ENCODE results near the gene TMEM129.

TMEM129 gene

DNA sequence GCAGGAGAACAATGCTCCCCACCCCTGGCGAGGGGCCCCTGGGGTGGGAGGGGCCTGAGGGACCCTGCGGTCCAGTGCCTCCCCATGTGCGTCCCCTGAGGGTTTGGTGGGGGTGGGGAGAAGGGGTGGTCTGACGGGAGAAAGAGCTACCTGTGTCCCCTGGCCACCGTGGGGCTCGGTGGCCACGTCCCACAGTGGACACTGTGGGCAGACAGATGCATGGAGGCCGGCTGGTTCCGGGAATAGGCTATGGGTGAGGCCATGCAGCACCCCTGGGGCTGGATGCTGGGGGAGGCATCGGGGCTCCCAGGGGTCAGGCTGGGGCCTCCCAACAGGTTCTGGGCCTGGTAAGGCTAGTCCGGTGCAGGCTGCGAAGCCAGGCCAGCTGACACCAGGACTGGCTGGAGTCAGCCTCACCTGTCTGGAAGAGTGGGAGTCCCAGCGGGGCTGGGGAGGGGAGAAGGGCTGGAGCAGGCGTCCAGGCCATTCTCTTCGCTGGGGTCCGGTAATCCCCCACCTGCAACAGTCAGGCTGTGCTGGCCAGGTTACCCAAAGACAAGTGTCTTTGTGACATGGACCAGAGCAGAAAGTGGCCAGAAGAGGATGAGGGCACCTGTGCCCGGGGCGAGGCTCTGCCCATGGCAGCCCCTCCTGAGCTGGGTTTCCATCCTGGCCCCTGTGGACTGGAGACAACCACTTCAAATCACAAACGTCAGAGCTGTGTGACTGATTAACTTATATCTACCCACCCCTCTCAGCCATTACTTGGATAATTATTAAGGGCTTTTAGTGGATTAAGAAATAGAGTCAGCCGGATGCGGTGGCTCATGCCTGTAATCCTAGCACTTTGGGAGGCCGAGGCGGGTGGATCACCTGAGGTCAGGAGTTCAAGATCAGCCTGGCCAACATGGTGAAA lies 35.6 kb downstream of the TMEM129 start:
- Histone ChIP-seq H2BK120ac (ENCODE audit: insufficient read depth, low read length, poor library complexity) (no peak overlapping the region), H3K18ac (ENCODE audit: low read length) (no peak overlapping the region), H3K9me3 (ENCODE audit: insufficient read depth, low read depth, low read length) (no peaks in the 10 kb centered on the region), H3K4me1 (ENCODE audit: control insufficient read depth in 1 of 2, insufficient read depth in 2 of 2, low read length in 2 of 2) (peaks cover 11% of the 10 kb centered on the region in 2 experiments), H4K91ac (ENCODE audit: low read depth, low read length) (no peak overlapping the region), H3K27ac (ENCODE audit: low read depth, low read length) (no peak overlapping the region), H4K12ac (ENCODE audit: low read depth, low read length) (no peak overlapping the region), H3K14ac (ENCODE audit: low read length) (no peak overlapping the region), H3K27me3 (ENCODE audit: insufficient read depth, low read length) (peaks cover 6% of the 10 kb centered on the region), H4K8ac (ENCODE audit: low read depth, low read length) (no peak overlapping the region), H3K4me3 (ENCODE audit: low read depth, low read length) (no peak overlapping the region), H2AFZ (ENCODE audit: insufficient read depth, low read length, poor library complexity) (no peak overlapping the region), H2BK12ac (ENCODE audit: low read length) (no peak overlapping the region), H3K9ac (ENCODE audit: low read length) (no peak overlapping the region), H3K23ac (ENCODE audit: low read length) (no peak overlapping the region), H3K4me2 (ENCODE audit: low read length) (no peak overlapping the region), H3K79me2 (ENCODE audit: control insufficient read depth, insufficient read depth, low read length, poor library complexity) (no peaks in the 10 kb centered on the region), H3K4ac (ENCODE audit: low read depth, low read length) (no peak overlapping the region), H3K79me1 (ENCODE audit: low read length) (peaks cover 7% of the 10 kb centered on the region), H2BK5ac (ENCODE audit: low read depth, low read length, poor library complexity) (no peak overlapping the region), H3K36me3 (ENCODE audit: control insufficient read depth in 1 of 2, insufficient read depth in 2 of 2, low read length in 2 of 2) (peaks cover 0 to 4% of the 10 kb centered on the region in 2 experiments), H2AK5ac (ENCODE audit: low read length) (no peak overlapping the region)
- WGBS (ENCODE audit: extremely low coverage, insufficient coverage, insufficient read length), result no CpG with 5 or more reads among the region's 23 CpGs
- no peak for DNase-seq

DNA sequence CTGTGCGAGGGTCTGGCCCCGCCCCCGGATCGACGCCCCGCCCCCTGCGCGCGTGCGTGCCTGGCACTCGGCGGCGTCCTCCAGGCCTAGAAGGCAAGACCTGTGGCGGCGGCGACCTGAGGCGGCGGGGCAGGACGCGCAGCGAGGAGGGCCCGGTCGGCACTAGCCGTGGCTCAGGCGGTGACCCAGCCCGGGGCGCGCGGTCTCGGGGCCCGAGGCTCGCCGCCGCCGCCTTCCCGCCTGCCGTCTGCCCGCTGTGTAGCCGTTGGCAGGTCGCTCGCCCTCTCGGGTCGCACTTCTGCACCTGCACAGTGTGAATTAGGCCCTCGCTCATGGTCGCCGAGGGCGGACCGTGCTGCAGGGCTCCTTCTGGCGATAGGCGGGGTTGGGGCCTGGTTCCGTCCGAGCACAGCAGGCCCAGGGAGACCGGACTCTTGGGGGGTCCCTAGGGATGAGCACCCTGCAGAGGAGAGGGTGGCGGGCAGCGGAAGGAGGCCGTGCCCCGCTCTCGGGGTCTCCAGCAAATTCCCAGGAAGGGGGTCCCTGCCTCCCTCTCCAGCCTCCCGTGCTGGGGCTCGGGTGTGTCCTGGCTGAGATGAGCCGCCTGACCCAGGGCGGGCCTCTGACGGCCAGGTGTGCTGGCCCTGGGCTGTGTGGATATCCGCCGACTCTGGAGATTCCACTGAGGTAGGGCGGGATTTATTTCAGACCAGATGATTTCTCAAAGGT lies 36.5 kb downstream of the TMEM129 start:
- Histone ChIP-seq H3K9ac (ENCODE audit: low read length) (no peak overlapping the region), H2BK120ac (ENCODE audit: insufficient read depth, low read length, poor library complexity) (peak overlapping the region; percentile 58), H3K18ac (ENCODE audit: low read length) (peak overlapping the region; percentile 81), H3K79me2 (ENCODE audit: control insufficient read depth, insufficient read depth, low read length, poor library complexity) (no peaks in the 10 kb centered on the region), H3K14ac (ENCODE audit: low read length) (no peak overlapping the region), H3K4me2 (ENCODE audit: low read length) (peak overlapping the region; percentile 66), H2AFZ (ENCODE audit: insufficient read depth, low read length, poor library complexity) (peak overlapping the region; percentile 48), H3K9me3 (ENCODE audit: insufficient read depth, low read depth, low read length) (no peaks in the 10 kb centered on the region), H3K27me3 (ENCODE audit: insufficient read depth, low read length) (peaks cover 6% of the 10 kb centered on the region), H3K4me3 (ENCODE audit: low read depth, low read length) (peak overlapping the region; percentile 69), H3K23ac (ENCODE audit: low read length) (no peak overlapping the region), H2BK12ac (ENCODE audit: low read length) (no peak overlapping the region), H3K4ac (ENCODE audit: low read depth, low read length) (no peak overlapping the region), H3K79me1 (ENCODE audit: low read length) (peaks cover 7% of the 10 kb centered on the region), H3K4me1 (ENCODE audit: control insufficient read depth in 1 of 2, insufficient read depth in 2 of 2, low read length in 2 of 2) (peaks cover 11% of the 10 kb centered on the region in 2 experiments), H2BK5ac (ENCODE audit: low read depth, low read length, poor library complexity) (no peak overlapping the region), H4K12ac (ENCODE audit: low read depth, low read length) (peak overlapping the region; percentile 6), H2AK5ac (ENCODE audit: low read length) (peak overlapping the region; percentile 3), H4K8ac (ENCODE audit: low read depth, low read length) (peak overlapping the region; percentile 61), H3K36me3 (ENCODE audit: control insufficient read depth in 1 of 2, insufficient read depth in 2 of 2, low read length in 2 of 2) (no peaks in the 10 kb centered on the region), H3K27ac (ENCODE audit: low read depth, low read length) (no peak overlapping the region), H4K91ac (ENCODE audit: low read depth, low read length) (peak overlapping the region; percentile 39)
- no peak for DNase-seq
- WGBS (ENCODE audit: extremely low coverage, insufficient coverage, insufficient read length), result no CpG with 5 or more reads among the region's 66 CpGs

DNA sequence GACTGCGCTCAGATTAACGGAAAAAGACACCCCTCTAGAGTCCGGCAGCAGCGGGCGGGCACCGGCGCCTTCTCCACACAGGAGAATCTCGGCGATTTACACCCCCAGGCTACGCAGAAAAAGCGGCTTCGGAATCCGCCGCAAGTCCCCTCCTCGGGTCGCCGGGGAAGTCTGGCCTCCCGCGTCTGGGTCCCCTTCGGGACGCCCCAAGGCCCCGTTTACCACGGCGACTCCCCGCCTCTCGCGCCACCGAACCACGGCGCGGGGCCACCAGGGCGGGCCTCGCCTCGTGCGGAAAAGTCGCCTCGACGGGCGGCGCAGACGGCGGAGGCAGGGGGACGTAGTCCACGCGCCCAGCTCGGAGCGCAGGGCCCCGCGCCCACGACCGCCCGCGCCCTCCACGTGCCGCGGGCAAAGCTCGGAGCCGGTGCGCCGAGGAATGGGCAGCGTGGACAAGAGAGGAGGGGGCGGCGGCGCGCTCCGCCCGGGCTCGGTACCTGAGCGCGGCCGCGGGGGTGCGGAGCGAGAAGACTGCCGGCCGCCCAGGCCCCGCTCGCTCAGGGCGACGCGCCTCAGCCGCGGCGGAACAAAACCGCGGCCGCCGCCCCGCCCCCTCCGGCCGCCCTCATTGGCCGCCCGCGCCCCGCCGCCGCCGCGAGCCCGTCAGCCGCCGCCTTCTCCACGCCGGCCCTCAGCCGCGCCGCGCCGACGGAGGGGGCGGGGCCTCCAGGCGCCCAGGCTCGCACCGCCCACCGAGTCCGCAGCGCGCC lies 37.2 kb downstream of the TMEM129 start, which contains the start of gene FAM53A:
Gene FAM53A (minus strand): TSS at position 578 of the 770 bp plus-strand sequence. CDS start 15,572 bp downstream, outside the sequence.
- Histone ChIP-seq H3K23ac (ENCODE audit: low read length) (no peak within 1 kb of the TSS), H3K4ac (ENCODE audit: low read depth, low read length) (no peak within 1 kb of the TSS), H2AFZ (ENCODE audit: insufficient read depth, low read length, poor library complexity) (peak within 1 kb of the TSS; percentile 100), H2BK12ac (ENCODE audit: low read length) (no peak within 1 kb of the TSS), H3K27me3 (ENCODE audit: insufficient read depth, low read length) (peaks cover 6% of the 10 kb centered on the region), H3K9ac (ENCODE audit: low read length) (no peak within 1 kb of the TSS), H3K27ac (ENCODE audit: low read depth, low read length) (no peak within 1 kb of the TSS), H3K14ac (ENCODE audit: low read length) (peak within 1 kb of the TSS; percentile 88), H3K18ac (ENCODE audit: low read length) (peak within 1 kb of the TSS; percentile 96), H3K4me1 (ENCODE audit: control insufficient read depth in 1 of 2, insufficient read depth in 2 of 2, low read length in 2 of 2) (peaks cover 11% of the 10 kb centered on the region in 2 experiments), H4K12ac (ENCODE audit: low read depth, low read length) (peak within 1 kb of the TSS; percentile 84), H3K79me2 (ENCODE audit: control insufficient read depth, insufficient read depth, low read length, poor library complexity) (no peaks in the 10 kb centered on the region), H3K9me3 (ENCODE audit: insufficient read depth, low read depth, low read length) (no peaks in the 10 kb centered on the region), H2AK5ac (ENCODE audit: low read length) (peak within 1 kb of the TSS; percentile 3), H3K4me3 (ENCODE audit: low read depth, low read length) (peak within 1 kb of the TSS; percentile 69), H3K79me1 (ENCODE audit: low read length) (peaks cover 7% of the 10 kb centered on the region), H4K91ac (ENCODE audit: low read depth, low read length) (peak within 1 kb of the TSS; percentile 61), H2BK5ac (ENCODE audit: low read depth, low read length, poor library complexity) (no peak within 1 kb of the TSS), H4K8ac (ENCODE audit: low read depth, low read length) (peak within 1 kb of the TSS; percentile 91), H3K4me2 (ENCODE audit: low read length) (peak within 1 kb of the TSS; percentile 66), H2BK120ac (ENCODE audit: insufficient read depth, low read length, poor library complexity) (peak within 1 kb of the TSS; percentile 79), H3K36me3 (ENCODE audit: control insufficient read depth in 1 of 2, insufficient read depth in 2 of 2, low read length in 2 of 2) (no peaks in the 10 kb centered on the region)
- WGBS (ENCODE audit: extremely low coverage, insufficient coverage, insufficient read length), result no CpG with 5 or more reads among the region's 118 CpGs
- peak; percentile 59 to 82 for DNase-seq

DNA sequence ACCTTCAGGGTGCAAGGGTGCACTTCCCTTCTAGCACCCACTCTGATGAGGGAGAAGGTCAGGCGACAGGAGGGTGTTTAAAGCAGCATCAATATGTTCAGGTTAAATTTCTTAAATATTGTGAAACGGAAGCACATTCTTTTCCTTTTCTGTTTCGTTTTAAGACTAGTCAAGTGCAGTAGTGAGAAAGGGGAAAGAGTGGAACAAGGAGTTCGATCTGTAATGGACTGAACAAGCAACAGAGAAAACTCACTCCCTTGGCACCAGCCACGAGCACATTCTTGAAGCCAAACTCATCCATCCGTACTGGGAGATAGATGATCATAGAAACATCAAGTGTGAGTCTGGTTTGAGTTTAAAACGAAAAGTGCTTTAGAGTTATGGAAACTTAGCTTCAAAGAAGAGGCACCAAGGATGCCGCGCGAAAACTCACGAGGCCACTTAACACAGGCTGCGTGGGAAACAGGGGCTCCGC lies 37.8 kb downstream of the TMEM129 start:
- no CpG with 5 or more reads among the region's 13 CpGs for WGBS (ENCODE audit: extremely low coverage, insufficient coverage, insufficient read length)
- DNase-seq, result peak; percentile 21 to 54
- Histone ChIP-seq H4K12ac (ENCODE audit: low read depth, low read length) (no peak overlapping the region), H3K4me3 (ENCODE audit: low read depth, low read length) (no peak overlapping the region), H4K8ac (ENCODE audit: low read depth, low read length) (no peak overlapping the region), H3K27me3 (ENCODE audit: insufficient read depth, low read length) (peaks cover 6% of the 10 kb centered on the region), H2AFZ (ENCODE audit: insufficient read depth, low read length, poor library complexity) (peak overlapping the region; percentile 100), H3K14ac (ENCODE audit: low read length) (no peak overlapping the region), H3K4ac (ENCODE audit: low read depth, low read length) (no peak overlapping the region), H4K91ac (ENCODE audit: low read depth, low read length) (no peak overlapping the region), H2BK12ac (ENCODE audit: low read length) (no peak overlapping the region), H2BK5ac (ENCODE audit: low read depth, low read length, poor library complexity) (no peak overlapping the region), H3K4me1 (ENCODE audit: control insufficient read depth in 1 of 2, insufficient read depth in 2 of 2, low read length in 2 of 2) (peaks cover 11% of the 10 kb centered on the region in 2 experiments), H3K79me1 (ENCODE audit: low read length) (peaks cover 7% of the 10 kb centered on the region), H3K27ac (ENCODE audit: low read depth, low read length) (no peak overlapping the region), H3K79me2 (ENCODE audit: control insufficient read depth, insufficient read depth, low read length, poor library complexity) (no peaks in the 10 kb centered on the region), H3K23ac (ENCODE audit: low read length) (no peak overlapping the region), H2AK5ac (ENCODE audit: low read length) (no peak overlapping the region), H2BK120ac (ENCODE audit: insufficient read depth, low read length, poor library complexity) (no peak overlapping the region), H3K36me3 (ENCODE audit: control insufficient read depth in 1 of 2, insufficient read depth in 2 of 2, low read length in 2 of 2) (no peaks in the 10 kb centered on the region), H3K9ac (ENCODE audit: low read length) (no peak overlapping the region), H3K4me2 (ENCODE audit: low read length) (peak overlapping the region; percentile 66), H3K9me3 (ENCODE audit: insufficient read depth, low read depth, low read length) (no peaks in the 10 kb centered on the region), H3K18ac (ENCODE audit: low read length) (no peak overlapping the region)

All from trophoblast cell (in vitro differentiated cells and primary cell).